Skin of body (tissue), 2 donors: Measurements from ENCODE around the gene MAD1L1. TPM values are rescaled to one million over a fixed set of nuclear protein-coding genes. Genes with fewer than 3 reads are reported as not detected.
"Not testable (repeated sequence)": the region's sequence is repeated elsewhere in the genome, so short reads cannot be mapped to it uniquely, and the experiment has no call there.

Experiments
- DNase-seq: peaks from one replicate; lab custom pipeline; 2025; lab: John Stamatoyannopoulos, UW
- total RNA-seq: library from RNA; depleted of rRNA; stranded (reverse); fragments of >200 nt; gene quantifications from one replicate; pipeline ENCODE4 v1.2.3, GENCODE V29; 2014

Gene MAD1L1
- total RNA-seq, 1 donor from 2014 or later, result 28.5 TPM

DNA sequence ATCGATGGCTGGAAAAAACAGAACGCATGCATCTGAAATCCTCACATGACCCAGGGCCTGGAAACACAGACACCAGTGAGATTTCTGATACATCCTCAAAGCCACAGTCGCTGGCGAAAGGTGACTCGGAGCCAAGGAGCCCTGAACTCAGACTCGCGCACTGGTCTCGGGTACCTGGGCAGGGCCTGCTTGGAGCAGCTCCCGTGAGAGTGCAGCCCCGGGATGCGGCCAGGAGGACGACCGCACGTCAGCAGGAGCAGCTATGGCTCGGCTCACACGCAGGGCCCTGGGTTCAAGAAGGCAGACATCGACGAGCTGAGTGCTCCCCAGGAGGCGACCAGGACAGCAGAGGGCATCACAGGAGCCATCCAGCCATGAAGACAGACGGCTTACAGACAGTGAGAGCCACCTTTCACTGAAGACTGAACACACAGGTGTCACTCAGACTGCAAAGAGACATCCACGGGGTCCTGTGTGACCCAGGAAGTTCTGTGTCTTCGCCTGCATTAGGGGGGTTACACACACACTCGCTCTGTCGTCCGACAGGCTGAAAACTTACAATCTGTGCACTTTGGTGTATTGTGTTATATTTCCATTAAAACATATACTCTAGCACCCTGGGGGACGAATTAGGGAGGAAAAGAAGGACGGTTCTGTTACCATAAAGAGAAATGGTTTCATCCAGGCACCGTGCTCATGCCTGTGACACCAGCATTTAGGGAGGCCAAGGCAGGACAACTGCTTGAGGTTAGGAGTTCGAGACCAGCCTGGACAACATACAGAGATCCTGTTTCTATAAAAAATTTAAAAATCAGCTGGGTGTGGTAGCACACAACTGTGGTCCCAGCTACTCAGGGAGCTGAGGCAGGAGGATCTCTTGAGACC, 227.7 kb downstream of the MAD1L1 start:
- no peak for DNase-seq

DNA sequence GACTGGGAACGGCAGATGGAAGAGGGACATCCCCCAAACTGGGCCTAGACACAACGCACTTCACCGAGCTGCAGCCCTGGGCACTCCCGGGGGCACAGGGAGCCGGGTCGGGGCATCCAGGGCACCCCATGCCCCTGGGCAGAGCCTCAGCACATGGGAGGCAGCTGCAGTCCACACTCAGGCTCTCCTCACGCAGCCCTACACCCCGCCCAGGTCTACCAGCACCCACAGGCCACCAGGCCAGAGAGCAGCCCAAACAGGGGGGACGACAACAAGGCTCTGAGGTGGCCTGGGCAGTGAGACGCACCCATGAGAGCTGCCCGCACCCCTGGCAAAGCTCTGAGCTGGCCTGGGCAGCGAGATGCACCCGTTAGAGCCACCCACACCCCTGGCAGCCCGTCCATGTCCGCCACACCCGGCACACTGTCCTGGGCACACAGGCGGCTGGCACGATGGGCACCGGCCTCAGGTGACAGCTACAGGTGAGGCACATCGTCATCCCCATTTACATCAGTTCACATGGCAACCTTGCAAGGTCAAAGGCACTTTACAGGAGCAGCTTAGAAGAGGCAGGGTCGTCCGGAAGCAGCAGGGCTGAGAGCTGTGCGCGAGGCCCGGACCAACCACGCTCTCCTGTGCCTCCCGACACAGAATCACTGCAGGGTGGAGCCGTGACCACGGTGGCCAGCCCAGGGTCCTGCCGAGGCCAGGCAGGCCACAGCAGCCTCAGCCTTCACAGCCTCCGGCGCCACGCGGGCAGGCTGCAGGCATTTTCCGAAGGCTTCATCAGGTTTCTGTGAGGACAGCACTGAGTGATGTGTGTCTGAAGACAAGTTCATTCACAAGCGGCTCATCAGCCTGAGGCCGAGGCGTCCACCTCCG, 228.6 kb downstream of the MAD1L1 start:
- DNase-seq, result no peak

DNA sequence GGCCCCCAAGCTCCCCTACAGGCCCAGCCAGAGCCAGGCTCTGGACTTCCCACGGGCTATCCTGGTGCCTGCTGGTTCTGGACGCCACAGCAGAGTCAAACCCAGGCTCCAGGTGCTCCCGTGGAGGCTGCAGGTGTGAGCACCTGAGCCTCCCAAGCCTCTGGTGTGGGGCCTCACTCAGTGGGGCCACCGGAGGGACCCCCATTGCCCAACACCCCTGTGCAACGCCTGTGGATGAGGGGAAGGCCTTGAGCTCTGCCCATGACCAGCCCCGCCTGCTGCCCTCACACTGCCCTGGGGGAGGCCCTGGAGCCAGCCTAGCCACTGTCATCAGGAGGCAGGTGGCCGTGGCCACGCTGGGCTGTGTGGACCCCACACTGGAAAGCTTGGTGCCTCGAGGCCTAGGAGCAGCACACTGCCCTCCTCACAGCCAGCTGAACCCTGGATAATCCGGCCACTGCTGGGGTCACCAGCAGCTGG, 229.3 kb downstream of the MAD1L1 start:
- no peak for DNase-seq

DNA sequence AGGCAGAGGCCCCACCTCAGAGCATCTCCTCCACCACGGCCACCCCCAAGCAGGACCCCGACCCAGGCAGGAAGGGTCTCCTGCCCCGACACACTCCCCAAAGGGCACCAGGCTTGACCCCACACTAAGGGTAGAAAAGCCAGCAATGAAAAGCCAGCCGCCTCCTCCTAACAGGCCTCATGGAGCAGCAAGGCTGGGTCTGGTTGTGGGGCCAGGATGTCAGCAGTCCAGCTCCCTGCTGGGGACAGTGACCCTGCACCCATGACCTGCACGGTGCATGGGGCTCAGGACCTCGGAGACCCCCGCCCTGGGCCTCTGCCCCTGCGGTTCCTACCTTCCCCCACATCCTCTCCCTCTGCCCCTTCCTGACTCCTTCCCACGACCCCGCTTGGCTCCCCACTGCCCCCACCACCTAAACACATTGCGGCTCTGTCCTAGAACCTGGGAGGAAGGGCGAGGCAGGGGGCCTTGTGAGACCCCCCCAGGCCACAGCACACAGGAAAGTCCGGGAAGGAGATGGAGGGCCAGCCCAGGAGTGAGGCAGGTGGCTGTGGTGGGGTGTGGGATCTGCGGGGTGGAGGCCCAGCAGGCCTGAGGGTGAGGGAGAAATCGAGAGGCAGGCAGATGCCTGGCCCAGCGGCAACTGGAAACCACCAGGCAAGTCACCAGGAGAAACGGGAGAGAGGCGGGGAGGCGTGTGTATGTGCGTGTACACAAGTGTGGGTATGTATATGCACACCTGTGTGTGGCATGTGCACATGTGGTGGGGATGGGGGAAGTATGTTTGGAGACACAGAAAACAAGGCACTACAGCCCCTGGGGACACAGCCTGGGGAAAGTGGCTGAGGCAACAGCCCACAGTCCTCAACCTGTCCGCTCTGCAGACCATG, 229.9 kb downstream of the MAD1L1 start:
- DNase-seq, result no peak

DNA sequence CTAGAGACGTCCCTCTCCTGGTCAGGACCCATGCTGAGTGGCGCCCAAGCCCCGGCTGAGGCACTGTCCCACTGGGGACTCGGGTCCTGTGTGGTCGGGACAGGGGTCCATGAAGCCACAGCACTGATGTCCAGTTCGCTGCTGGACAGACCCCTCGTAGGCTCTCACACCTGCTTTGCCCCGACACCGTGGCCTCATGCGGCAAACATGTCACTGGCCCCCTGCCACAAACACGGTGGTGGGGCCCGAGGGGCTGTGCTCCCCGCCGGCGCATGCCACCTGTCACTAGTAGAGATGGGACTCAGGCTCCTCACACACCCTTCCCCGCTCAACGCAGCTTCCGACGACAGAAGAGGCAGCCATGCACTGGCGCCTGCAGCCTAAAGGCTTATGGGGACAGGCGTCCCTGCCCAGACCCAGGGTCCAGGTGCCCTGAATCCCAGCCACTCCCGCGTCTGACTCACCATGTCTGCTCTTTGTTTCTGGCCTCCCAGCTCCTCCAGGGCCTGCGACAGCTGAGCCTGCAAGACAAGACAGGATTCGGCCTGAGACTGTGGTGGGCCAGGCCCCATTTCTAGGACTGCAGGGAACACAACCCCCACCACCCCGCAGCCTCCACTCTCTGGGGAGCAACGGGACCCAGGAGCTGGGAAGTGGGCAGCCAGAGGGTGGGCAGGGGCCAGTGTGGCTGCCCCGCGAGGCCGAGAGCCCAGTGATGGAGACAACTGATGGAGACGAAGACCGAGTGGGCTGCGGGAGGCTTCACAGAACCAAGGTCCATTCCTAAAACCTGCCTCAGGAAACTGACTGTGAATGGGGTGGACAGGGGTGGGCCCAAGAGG, 230.9 kb downstream of the MAD1L1 start:
- no peak for DNase-seq

DNA sequence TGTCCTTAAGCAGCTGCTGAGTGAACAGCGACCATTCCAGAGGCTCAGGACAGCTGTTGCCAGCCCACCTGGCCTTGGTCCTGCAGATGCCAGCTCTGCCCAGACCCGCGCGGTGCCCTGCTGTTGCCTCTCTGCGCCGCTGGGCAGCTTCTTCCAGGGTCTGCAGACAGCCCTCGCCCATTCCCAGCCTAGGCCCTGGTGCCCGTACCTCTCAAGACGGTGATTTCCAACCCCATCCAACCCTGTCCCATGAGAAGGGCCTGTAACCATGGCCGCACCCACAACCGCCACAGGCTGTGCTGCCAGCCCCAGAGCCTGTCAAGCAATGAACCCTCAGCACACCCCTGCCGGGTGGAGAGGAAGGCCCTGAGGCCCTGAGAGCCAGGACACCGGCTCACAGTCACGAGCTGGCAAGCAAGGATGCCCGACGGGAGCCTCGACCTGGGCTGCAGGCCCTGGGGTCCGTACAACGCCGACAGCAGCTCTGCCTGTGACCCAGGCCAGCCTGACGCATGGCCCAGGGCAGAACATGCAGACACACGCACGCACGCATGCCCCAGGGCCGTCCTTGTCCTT, 231.9 kb downstream of the MAD1L1 start:
- no peak for DNase-seq

DNA sequence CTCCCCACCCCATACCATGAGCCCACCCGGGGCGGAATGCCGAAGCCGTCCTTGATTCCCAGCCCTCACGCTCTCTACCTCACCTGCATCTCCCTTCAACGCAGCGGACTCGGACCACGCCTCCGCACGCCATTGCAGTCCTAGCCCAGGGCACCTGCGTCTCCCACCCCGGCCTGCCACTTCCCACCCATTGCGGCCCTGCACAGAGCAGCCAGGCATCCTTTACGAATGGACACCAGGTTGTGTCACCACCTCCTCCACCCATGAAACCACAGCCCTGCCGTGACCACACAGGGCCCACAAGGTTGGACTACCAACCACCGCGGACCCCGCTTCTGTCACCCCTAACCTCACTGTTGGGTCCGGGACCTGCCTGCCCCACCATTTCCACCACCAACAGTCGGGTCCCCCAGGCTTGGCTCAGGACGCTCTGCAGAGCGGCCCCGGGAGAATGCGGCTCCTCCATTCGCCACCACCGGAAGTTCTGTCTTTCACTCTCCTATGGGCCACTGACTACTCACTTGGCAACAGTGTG, 232.5 kb downstream of the MAD1L1 start:
- no peak for DNase-seq

DNA sequence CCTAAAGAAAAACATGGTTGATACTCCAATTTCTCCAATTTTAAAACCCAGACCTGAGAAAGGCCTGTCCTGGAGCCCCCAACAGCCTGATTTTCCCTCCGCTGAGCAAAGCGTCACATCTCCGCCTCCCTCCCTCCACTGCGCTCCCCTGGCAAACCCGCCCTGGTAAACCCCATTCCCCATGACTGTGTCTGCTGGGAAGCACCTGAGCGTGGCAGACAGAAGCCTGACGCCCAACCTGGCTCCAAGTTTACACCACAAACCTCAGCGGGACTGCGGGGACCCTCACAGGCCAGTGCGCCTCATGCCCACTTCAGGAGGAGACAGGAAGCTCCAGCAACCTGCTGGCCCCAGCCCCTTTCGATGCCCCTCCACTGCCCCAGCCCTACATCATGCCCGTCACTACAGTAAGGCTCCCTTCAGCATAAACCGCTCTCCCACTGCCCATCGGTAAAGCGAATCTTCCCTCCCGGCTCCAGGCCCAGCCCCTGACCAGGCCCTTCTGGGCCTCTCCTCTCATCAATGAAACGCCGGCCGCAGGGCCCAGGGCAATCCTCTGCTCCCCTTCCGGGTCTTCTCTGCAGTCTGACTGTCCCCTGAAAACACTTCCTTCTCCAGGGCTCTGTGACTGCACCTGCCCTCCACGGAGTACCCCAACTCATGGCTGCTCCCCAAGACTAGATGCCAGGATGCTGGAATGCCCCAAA, 233.3 kb downstream of the MAD1L1 start:
- DNase-seq, result no peak

DNA sequence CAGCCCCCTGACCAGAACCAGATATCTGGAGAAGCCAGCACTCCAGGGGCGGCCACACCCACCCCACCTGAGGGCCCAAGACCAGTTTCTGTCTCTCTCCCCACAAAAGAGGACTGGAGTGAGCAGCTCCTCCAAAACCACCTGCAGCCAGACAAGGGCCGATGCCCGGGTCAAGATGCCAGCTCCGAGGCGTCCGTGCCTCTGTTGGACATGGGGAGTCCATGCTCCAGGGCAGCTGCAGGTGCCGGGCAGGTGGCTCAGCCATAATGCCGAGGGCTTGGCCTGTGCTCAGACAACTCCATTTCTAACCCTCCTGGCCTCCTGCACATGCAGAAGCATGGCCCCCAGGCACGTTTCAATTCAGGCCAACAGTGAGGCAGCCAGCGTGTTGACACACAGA, 234.6 kb downstream of the MAD1L1 start:
- DNase-seq, result no peak

DNA sequence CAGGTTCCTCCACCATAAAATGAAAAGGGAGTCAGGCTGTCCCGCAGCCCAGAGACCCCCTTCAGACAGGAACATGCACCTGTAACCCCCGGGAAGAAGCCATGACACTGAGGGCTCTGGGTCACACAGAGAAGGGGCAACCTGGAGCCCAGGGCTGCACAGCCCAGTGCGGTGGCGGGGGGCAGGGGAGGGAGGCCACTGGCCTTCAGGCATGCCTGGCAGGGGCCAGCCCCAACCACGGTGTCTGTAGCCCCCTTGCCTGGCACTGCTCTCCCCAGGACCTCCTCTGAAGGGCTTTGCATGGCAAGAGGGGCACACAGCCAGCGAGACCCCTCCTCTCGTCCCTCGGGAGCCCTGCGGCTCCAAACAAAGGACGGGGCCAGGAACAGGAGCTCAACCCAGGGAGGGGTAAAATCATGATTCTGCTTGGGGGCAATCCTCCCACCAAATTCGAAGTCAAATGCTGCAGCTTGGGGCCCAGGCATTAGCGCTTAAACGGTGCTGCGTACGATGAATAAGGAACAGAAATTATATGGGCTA, 235.1 kb downstream of the MAD1L1 start:
- DNase-seq, result no peak

DNA sequence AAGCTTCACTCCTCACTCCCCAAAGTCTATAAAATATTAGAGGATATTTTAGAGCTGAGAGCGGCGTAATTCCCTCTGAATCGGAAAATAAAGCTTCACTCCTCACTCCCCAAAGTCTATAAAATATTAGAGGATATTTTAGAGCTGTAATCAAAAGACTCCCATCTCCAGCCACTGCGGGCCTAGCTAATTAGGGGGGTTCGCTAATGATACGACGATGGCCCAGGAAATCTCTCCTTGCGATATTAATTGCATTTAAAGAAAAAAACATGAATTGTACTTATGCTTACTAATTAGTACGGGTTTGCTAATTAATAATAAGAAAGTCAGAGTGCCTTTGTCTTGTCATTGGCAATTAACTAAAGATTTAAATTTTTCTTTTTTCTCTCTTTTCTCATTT, 235.9 kb downstream of the MAD1L1 start:
- DNase-seq, result no peak

DNA sequence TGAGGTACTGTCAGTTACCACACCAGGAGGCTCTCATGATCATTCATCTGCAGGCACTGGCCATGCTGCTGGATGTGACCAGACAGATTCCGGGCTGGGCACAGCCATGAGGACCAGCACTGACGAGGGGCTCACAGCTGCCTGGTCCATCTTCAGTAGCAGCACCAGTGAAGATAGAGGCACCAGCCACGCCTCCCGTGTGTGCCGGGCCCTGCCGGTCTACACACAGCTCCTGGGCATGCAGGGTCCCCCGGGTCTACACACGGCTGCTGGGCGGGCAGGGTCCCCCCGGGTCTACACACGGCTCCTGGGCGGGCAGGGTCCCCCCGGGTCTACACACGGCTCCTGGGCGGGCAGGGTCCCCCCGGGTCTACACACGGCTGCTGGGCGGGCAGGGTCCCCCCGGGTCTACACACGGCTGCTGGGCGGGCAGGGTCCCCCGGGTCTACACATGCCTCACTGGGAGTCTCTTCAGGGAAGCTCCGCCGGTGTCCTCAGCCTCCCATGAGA, 236.8 kb downstream of the MAD1L1 start:
- not testable (repeated sequence) for DNase-seq

DNA sequence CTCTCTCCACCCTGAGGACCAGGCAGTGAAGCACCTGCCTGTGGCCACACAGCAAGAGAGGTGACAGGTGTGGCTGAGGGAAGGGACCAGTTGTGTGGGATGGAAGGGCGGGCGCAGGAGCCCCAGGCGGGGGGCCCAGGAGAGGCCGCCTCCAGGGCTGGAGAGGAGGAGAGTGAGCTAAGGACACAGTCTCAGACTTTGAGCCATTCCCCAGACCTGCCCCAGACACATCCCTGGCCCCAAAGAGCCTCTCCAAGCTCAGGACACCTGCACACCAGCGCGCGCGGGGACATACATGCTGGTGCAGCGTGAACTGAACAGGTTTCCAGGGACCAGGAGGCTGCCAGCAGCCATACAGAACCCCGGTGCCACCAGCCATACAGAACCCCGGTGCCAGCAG, 237.3 kb downstream of the MAD1L1 start:
- no peak for DNase-seq

DNA sequence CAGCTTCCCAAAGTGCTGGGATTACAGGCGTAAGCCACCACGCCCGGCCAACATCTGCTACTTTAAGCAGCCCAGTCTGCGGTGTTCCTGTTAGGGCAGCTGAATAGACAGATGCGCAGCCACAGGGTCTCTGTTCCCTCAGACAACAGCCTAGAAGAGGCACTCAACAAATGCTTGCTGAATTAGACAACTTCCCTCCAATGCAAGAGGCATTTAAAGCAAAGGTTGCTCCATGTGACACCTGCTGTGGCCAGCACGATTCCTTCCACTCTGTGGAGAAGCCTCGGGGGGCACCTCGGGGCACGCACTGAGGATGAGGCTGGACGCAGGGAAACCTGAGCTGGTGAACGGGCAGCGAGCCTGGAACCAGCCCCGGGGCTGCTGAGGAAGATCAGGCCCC, 237.8 kb downstream of the MAD1L1 start:
- DNase-seq, result no peak

DNA sequence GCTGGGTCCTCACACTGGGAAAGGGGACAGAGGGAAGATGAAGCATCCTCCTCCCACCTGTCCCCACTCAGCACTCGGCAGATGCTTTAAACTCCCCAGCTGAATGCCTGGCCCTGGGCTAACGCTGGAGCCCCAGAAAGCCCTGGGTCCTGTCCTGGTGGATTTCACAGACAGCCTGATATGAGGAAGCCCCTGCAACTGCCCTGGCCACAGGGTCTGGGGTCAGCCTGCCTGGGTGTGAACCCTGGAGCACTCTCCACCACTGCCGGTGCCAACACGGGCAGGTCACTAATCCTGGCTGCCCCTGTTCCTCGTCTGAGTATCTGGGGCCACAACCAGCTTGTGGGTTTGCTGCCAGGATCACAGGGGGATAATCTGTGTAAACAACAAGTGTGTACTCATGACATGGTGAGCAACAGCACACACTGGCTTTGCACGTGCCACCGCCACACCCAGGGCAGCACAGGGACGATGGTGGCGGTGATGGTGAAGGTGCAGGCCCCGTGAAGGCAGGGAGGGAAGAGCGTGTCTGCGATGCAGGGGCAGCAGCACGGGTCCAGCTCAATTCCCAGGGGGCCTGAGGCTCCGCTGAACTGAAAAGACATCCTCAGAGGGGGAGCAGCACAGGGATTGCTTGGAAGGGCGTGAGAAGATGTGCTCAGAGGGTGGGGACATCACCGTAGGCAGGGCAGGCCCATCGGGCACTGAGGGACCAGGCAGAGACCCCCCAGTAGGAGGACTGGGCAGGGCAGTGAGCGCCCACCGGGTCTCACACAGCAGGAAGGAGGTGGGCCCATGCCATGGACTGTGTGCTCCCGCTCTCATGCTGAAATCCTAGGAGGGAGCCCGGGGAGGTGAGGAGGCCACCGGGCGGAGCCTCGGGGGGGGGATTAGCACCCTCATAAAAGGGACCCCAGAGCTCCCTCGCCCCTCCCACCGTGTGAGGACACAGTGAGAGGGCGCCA, 238.7 kb downstream of the MAD1L1 start:
- no peak for DNase-seq

DNA sequence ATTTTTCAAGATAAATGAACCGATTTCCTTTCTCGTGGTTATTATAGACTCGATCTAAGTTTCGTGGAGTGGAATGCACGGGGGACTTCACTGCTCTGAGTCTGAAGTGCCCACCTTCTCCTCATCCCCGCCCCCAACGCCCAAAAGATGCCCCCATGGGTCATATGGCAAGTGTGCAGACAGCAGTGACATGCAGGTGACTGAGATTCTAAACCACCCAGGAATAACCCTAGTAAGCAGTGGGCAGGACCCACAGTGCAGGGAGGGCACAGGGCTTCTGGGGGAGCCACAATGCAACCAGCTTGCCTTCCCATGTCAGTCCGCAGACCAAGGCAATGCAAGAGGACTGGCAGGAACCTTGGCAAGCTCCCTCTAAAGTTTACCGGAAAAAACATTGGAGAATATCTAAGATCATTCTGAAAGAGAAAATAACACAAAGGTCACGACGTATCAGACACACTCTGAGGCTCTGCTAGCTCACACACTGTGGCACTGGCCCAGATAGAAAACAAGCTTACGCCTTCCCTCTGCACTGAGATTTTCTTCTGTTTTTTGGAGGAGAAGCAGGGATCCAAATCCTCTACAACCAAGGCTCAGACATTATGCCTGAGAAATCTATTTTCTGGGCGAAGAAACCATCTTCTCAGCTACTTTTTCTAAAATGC, 239.6 kb downstream of the MAD1L1 start:
- DNase-seq, result no peak

DNA sequence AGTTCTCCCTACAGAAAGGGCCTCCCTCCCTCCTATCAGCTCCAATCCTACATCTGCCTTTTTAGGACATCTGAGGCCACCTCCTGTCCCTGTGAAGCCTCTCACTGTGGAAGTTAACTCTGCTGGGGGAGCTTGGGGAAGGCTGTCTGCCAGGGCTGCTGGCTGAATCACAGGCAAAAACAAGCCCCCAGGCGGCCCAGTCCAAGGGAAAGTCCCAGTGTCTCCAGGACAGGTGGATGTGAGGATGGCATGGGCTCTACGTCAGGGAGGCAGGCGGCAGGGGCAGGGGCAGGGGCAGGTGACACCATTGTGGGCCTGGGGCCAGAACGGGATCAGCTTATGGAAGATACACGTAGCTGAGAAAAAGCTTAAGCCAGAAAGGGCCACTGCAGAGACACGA, 240.2 kb downstream of the MAD1L1 start:
- no peak for DNase-seq
